Activated CD4-positive, CD25-positive, alpha-beta regulatory T cell treated with anti-CD3 and anti-CD28 coated beads, Interleukin-2, amount 50 U/mL, for 72 hours (primary cell): Measurements from ENCODE around the gene TARBP2.
"Not testable (repeated sequence)": the region's sequence is repeated elsewhere in the genome, so short reads cannot be mapped to it uniquely, and the experiment has no call there.

Experiments used
- DNase-seq: peaks from one replicate; pipeline ENCODE4 v3.0.0; 2021

Gene TARBP2

DNA sequence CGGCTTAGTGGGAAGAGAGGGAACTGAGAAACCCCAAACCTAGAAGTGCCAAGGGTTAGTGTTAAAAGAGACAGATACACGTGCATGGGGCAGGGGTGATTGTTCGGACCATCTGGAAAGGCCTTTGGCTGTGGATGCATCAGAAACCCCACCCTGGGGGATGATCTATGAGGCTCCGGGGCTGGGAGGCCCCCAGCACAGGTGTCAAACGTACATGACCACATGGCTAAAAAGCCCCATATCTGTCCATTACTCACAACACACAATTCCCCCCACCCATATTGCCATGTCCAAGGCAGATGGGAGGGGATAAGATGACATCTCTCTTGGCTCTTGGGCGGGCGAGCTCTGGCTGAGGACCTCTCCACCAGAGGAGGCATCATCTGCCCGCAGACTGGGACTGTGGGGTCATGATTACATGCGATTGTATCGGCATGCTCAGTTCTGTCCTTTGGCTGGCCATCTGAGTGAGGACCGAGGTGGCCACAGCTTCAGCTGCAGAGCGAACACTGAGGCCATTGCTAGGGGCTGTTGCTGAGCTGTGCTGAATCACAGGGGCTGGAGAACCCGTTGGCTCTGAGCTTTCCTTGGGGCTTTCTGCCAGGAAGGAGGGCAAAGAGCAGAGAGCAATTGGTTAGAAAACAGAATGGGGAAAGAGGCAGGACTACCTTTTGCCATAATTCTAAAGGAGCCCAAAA is 15.8 kb downstream of the TARBP2 start:
- no peak for DNase-seq

DNA sequence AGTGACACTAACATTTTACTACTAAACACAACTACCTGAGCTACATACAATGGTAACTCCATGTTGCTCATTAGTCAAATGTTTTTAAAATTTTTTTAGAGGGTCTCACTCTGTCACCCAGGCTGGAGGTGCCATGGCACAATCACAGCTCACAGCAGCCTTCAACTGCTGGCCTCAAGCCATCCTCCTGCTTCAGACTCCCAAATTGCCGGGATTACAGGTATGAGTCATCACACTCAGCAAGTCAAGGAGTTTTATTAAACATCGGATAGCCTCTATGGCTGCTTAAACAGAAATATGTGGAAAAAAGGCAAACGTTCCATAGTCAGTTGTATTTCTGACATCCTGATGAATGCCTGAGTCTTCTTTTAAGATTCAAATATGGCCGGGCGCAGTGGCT is 17.3 kb downstream of the TARBP2 start:
- DNase-seq = no peak

DNA sequence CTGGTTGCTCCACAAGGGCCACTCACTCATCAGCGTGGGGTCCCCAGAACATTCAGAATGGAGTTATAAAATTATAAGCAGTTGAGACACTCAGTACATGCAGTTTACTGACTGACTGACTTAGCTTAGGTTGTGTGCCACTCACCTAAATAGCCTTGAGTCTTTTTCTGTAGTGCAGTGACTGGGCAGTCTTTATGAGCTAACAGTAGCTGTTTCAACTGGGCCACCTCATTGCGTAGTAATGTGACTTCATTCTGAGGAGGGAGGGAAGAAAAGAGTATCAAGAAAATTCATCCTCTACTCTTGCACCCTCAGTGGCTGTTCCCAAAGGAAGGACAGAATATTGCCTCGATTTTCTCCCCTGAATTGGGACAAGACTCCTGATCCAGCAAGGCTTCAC is 22.0 kb downstream of the TARBP2 start:
- DNase-seq = no peak

DNA sequence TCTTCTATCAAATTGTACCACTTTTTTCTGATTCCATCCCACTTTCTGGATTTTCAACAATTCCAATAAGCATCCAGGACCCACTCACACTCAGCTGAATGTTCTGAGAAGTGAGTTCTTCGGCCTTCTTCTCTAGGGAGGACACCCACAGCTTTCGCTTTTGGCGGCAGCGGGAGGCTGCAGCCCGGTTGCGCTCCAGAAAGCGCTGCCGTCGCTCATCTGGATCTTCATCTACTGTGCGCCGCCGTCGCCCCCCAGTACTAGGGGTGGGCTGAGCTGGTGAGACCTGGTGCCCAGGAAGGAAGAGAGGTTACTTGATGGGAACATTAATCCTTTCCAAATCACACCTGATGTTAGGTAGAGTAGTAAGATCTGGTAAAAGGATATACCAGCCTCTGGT is 23.4 kb downstream of the TARBP2 start:
- no peak for DNase-seq

DNA sequence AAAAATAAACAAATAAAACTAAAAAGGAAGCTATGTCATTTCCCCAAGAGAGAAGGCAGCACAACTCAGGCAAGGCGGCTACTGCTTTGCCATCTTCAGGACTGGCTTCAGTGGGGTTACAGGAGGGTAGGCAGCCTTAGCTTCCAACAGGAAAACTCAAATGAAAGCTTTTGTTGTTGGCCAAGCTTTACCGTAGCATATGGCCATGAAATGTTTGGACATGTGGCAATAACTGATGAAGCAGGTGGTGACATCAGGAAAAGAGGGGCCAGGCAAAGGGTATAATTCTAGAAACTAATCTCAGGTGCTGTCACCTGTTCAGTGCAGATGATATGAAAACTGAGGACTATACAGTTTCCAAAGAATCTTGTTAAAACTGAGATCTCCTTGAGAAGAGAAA is 29.0 kb downstream of the TARBP2 start:
- DNase-seq = no peak

DNA sequence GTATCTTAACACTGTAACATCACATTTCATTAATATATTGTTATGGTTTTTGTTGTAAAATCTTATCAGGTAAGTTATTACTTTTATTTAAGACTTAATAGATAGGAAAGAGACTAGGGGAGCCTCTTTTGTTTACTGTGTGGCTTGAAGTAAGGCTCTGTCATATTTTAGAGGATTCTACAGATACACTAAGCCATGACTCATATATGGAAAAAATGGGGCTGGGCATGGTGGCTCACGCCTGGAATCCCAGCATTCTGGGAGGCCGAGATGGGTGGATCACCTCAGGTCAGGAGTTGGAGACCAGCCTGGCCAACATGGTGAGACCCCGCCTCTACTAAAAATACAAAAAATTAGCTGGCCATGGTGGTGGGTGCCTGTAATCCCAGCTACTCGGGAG is 29.8 kb downstream of the TARBP2 start:
- no peak for DNase-seq

DNA sequence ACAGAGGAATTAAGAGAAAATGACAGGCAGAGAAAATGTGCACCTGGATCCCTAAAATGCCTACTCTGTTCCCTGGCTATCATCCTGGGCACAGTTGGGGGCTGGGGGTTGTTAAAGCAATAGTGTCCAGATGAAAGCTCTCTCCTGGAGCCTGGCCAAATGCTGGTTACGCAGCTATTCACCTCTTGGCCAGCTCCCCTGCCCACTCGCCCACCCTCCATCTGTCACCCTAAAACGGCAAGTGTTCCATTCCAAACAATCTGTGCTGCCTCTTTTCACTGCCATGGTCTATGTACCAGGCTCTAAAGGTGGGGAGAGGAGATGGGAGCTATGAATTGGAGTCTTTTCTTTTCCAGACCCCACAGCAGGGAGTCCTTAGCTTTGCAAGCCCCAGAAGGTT is 30.9 kb downstream of the TARBP2 start:
- DNase-seq = no peak

DNA sequence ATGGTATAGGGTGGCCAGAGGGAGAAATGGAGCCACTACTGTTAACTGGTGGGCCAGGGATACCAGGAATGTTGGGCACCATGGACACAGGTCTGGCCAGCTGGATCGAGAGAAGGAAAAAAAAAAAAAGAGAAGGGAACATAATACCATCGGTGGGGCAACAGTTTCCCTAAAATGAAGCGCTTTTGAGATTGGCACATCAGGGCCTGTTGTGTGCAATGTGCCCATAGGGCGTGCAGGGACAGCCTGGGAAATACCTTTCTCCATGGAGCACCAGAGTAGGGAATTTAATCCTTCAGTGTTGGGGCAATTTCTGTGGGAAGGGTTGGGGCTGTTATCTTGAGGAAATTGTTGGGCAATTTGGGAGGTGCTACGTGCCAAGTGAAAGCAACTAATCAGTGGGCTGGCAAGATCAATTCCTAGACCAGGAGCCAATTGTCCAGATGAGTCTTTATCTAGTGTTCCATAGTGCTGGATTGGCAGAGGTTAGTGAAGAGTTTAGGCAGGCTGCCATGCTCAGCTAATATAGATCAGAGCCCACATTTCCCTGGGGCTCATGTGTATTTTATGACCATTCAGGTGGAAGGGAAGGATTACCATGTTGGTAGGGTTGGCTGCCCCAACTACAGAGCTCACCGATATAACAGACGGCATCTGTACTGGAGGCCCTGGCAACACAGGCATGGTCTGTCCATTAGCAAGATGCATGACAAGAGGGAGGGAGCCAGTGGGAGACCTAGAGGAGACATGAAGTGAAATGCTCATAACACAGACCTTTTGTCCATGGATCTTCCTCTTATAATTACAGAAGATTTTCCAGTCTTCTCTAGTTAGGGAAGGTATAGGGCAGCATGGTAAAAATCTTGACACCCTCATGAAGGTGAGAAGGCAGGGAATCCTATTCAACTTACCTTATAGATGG is 31.7 kb downstream of the TARBP2 start:
- no peak for DNase-seq

DNA sequence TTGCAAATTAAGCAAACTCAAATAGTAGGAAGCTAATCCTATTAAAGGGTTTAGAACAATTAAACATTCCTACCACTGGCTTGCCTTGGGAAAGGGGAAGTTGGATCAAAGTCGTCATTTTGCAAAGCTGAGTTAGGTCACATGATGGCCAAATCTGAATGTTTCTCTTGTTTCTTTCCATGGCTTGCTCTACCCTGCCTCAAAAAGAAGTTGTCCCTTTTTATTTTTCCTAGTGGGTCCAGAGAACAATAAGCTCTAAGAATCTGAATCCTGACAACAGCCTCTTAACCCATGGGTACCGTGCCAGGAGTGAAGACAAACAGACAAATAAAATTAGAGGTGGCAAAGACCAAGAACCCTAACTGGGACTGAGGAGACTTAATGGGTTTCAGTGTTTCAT is 32.4 kb downstream of the TARBP2 start:
- no peak for DNase-seq

DNA sequence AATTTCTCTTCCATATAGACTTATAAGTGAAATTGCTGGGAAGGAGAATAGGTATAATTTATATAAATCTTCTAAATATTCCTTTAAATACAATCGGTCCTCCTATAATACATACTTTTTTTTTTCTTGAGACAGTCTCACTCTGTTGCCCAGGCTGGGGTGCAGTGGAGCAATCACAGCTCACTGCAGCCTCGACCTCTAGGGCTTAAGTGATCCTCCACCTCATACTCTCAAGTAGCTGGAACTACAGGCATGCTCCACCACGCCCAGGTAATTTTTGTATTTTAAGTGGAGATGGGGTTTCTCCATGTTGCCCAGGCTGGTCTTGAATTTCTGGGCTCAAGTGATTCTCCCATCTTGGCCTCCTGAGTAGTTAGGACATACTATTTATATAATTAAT is 35.9 kb downstream of the TARBP2 start:
- DNase-seq = no peak

DNA sequence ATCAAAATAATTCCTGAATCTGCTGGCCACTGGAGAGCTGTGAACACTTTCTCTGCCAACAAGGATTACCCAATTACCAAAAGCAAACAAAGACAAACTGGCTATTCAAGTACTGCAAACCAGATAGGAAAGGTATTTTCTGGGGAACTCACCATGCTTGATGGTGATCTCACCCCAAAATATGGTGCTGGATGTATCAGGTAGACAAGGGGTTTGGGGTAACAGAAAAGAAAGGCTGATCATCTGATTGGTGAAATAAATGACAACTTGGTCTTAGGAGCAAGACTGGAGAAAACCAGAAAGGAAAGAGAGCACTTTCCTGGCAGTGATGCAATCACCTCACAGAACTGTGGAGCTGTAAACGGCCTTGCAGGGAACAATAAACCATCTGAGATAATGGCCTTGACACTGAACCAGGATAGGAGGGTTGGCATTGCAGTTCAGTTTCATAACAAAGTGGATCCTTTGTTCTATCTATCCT is 37.2 kb downstream of the TARBP2 start:
- no peak for DNase-seq

DNA sequence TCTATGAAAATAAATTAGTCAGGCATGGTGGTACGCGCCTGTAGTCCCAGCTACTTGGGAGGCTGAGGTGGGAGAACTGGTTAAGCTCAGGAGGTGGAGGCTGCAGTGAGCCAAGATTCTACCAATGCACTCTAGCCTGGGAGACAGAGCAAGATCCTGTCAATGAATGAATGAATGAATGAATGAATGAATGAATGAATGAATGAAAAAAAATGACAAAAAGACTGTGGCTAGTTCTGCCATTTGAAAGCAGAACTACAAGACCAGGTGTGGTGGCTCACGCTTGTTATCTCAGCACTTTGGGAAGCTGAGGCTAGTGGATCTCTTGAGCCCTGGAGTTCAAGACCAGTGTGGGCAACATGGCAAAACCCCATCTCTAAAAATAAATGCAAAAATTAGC is 38.4 kb downstream of the TARBP2 start:
- DNase-seq = no peak

DNA sequence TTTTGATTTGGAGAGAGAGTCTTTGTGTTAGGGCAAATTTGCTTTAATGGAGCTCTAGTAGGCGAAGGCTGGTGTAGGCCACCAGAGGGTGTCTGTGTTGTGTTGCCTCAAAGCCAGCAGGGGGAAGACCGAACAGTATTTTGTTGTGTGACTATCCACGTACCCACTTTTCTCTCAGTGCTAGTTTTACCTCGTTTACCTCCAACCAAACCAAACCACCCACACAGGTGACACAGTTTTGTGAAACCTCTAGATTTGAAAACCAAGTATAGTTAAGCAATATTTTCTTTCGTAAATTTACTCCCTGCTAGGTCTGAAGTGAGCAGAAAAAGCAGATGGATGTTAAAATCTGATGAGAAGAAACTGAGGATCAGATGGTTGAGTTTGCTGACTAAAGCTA is 42.5 kb downstream of the TARBP2 start:
- DNase-seq = no peak

DNA sequence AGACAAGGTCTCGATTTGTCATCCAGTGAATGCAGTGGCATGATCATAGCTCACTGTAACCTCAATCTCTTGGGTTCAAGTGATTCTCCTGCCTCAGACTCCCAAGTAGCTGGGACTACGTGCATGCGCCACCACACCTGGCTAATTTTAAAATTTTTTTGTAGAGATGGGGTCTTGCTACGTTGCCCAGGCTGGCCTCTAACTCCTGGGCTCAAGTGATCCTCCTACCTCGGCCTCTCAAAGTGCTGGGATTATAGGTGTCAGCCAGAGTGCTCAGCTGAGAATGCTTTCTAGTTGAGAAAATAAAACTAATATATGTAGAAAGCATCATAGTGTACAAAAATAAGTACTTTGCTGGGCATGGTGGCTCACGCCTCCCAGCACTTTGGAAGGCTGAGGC is 47.3 kb downstream of the TARBP2 start:
- DNase-seq = not testable (repeated sequence)

DNA sequence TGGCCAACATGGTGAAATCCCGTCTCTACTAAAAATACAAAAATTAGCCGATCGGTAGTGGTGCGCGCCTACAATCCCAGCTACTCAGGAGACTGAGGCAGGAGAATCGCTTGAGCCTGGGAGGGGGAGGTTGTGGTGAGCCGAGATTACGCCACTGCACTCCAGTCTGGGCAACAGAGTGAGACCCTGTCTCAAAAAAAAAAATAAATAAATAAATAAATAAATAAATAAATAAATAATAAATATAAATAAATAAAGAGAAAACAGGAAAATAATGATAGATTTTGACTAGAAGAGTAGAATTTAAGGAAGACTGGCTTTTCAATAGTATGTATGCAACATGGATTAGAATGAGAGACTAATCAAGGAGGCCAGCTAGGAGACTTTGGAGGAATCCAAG is 49.0 kb downstream of the TARBP2 start:
- not testable (repeated sequence) for DNase-seq

DNA sequence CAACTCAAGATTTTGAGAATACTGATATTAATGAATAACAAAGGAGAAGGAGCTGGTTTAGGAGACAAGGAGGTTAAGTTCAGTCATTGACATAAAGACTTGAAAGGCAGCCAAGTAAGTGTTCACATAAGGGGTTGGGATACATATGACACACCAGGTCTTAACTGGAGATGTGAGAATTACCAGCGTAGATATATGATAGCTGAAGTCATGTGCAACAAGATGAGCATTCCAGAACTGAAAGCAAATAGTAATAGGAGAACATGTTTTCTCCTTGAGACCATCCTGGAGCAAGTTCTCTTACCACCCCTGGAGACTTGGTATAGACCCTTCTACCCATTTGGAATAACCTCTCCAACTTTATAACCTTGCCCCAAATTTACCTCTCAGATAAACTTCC is 49.5 kb downstream of the TARBP2 start:
- no peak for DNase-seq

DNA sequence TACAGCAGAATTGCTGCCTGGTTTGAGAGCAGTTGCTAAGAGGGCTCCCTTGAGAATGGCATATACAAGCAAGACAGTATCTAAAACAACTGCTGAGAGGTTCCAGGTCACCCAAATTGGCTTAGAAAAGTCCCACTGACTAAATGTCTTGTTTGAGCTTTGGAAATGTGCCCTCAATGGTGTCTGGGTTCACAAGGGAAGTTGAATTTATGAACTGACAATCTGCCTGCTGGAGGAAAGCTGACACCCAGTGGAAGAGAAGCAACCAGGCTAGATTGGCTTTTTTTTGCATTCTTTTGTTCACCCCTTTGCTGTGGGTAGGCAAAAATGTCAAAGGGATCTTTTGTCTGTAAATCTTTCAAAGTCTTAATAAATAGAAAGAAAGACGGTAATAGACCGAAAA is 50.8 kb downstream of the TARBP2 start:
- no peak for DNase-seq

DNA sequence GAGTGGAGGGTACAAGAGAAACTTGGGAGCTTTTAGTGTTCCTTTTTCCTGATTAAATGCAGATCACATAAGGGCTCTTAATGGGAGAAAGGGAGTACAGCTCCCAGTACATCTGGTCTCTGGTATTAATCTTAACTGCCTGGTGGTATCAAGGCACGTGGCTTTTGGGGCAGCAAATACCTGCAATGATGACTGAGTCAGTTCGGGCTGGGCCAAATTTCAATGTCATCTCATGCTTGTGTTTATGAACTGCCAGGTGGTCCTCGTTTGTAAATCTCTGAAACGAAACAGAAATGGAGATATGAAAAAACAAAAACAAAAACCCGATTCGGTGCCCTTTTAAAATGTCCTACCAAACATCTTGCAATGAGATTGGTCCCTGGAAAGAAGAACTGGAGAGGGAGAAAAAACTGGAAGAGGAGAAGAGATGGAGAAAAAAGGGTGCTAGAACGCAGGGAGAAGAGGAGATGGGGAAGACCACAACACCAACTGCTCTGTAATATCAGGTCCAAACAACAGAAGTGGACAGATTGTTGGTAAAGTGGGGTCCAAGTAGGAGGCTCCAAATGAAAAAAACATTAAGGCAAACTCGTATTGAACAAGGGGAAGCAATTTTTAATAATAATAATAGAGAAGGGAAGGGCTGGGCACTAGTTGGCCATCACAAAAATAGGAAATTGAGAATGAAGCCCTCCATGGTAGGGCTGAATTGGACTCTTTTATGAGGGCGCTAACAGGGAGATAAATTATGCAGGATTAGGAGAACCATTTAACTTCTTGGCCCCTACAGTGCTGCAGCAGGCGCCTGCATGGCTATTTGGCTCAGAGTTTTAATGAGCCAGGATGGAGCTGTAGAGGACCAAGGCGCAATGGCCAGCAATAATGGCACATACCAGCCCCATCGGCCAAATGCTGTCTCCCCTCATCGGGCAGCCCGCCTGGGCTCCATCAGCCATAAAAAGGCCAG is 51.6 kb downstream of the TARBP2 start:
- DNase-seq = no peak
